Measurements from ENCODE around the gene TAS2R5.

DNA sequence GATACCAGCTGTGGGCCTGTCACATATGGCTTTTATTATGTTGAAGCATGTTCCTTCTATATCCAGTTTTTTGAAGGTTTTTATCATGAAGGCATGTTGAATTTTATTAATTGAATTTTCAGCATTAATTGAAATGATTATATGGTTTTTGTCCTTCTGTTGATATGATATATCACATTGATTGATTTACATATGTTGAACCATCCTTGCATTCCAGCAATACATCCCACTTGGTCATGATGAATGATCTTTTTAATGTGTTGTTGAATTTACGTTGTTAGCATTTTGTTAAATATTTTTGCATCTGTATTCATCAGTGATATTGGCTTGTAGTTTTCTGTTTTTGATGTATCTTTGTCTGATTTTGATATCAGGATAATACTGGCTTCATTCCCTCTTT, 30.1 kb downstream of the TAS2R5 start:
- TF ChIP-seq, protein P1, sequence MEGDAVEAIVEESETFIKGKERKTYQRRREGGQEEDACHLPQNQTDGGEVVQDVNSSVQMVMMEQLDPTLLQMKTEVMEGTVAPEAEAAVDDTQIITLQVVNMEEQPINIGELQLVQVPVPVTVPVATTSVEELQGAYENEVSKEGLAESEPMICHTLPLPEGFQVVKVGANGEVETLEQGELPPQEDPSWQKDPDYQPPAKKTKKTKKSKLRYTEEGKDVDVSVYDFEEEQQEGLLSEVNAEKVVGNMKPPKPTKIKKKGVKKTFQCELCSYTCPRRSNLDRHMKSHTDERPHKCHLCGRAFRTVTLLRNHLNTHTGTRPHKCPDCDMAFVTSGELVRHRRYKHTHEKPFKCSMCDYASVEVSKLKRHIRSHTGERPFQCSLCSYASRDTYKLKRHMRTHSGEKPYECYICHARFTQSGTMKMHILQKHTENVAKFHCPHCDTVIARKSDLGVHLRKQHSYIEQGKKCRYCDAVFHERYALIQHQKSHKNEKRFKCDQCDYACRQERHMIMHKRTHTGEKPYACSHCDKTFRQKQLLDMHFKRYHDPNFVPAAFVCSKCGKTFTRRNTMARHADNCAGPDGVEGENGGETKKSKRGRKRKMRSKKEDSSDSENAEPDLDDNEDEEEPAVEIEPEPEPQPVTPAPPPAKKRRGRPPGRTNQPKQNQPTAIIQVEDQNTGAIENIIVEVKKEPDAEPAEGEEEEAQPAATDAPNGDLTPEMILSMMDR (IDR thresholded peaks at IDR 0.05; ENCODE audit: low read depth, low read length), result no peak
- TF ChIP-seq POLR2A (IDR thresholded peaks at IDR 0.05; ENCODE audit: extremely low read depth, insufficient read length), result no peak
